Measurements from ENCODE around the gene KRTAP10-9.

KRTAP10-9 gene

GRCh38 chr21:44670642-44671432, 43.9 kb downstream of the KRTAP10-9 start:
- Mint-ChIP-seq H3K9me3 (peaks cover 39% of the 10 kb centered on the region), H3K27me3 (peaks cover 8% of the 10 kb centered on the region), H3K4me1 (ENCODE audit: low read depth) (no peaks in the 10 kb centered on the region), H3K36me3 (ENCODE audit: low read depth) (no peaks in the 10 kb centered on the region), H3K4me3 (no peak overlapping the region), H3K27ac (no peak overlapping the region)

GRCh38 chr21:44671911-44672310, 45.0 kb downstream of the KRTAP10-9 start:
- Mint-ChIP-seq H3K27ac (no peak overlapping the region), H3K9me3 (peaks cover 39% of the 10 kb centered on the region), H3K4me1 (ENCODE audit: low read depth) (no peaks in the 10 kb centered on the region), H3K36me3 (ENCODE audit: low read depth) (no peaks in the 10 kb centered on the region), H3K4me3 (no peak overlapping the region), H3K27me3 (peaks cover 8% of the 10 kb centered on the region)

- H3K4me1 Mint-ChIP-seq (ENCODE audit: low read depth) = no peaks in the 10 kb centered on the region
- H3K27ac Mint-ChIP-seq = no peak overlapping the region
- no peaks in the 10 kb centered on the region for H3K27me3 Mint-ChIP-seq
- no peaks in the 10 kb centered on the region for H3K36me3 Mint-ChIP-seq (ENCODE audit: low read depth)
- peaks cover 12% of the 10 kb centered on the region for H3K9me3 Mint-ChIP-seq
- H3K4me3 Mint-ChIP-seq = no peak overlapping the region
These were observed 51.0 kb downstream of the KRTAP10-9 start for GRCh38 chr21:44677881-44678280.
